A673 (cell line): ENCODE data around the gene IL33.

Source experiments
- CTCF ChIP-seq: fragments of 300-800, 200-600 bp; sonication (generic); conservative IDR thresholded peaks from 2 replicates; pipeline ENCODE4 v1.5.1; 2017; ENCODE audit warnings: low read depth, mild to moderate bottlenecking, antibody characterized with exemption, low read length, moderate library complexity, mixed read lengths
- EZH2 ChIP-seq: fragments of 200-600 bp; sonication (generic); IDR thresholded peaks from 2 replicates; pipeline ENCODE4 v1.6.1; 2017; ENCODE audit warnings: borderline replicate concordance, low read depth, mild to moderate bottlenecking, mixed read lengths, antibody characterized with exemption, low read length; ENCODE audit not compliant: poor library complexity, severe bottlenecking

GRCh38 chr9:6216002-6216401 lies 395 bp downstream of the IL33 start:
- TF ChIP-seq CTCF (no peak), EZH2 (no peak)
